Muscle layer of colon (tissue), 2 donors: Measurements from ENCODE around the gene CIRBP.
"Not testable (repeated sequence)": the region's sequence is repeated elsewhere in the genome, so short reads cannot be mapped to it uniquely, and the experiment has no call there.

Experiments
- H3K27ac ChIP-seq: one replicate; pipeline ENCODE4 v1.7.0; 2013; ENCODE audit warnings: low read depth, mild to moderate bottlenecking, low read length, moderate library complexity
- H3K27me3 ChIP-seq, 2 donors: one replicate each; pipeline ENCODE4 v1.7.0; 2013; ENCODE audit warnings: low read length in 2 of 2, mild to moderate bottlenecking in 2 of 2; ENCODE audit not compliant: insufficient read depth in 2 of 2, control insufficient read depth in 1 of 2
- H3K36me3 ChIP-seq: one replicate; pipeline ENCODE4 v1.7.0; 2013; ENCODE audit warnings: mild to moderate bottlenecking, low read length; ENCODE audit not compliant: insufficient read depth
- H3K4me1 ChIP-seq: one replicate; pipeline ENCODE4 v1.7.0; 2013; ENCODE audit warnings: mild to moderate bottlenecking, low read length; ENCODE audit not compliant: insufficient read depth
- H3K4me3 ChIP-seq, 2 donors: one replicate each; pipeline ENCODE4 v1.7.0; 2013; ENCODE audit warnings: low read length in 2 of 2, low read depth in 1 of 2, mild to moderate bottlenecking in 1 of 2, moderate library complexity in 1 of 2
- H3K9ac ChIP-seq: one replicate; pipeline ENCODE4 v1.7.0; 2013; ENCODE audit warnings: low read length
- H3K9me3 ChIP-seq: one replicate; pipeline ENCODE4 v1.7.0; 2013; ENCODE audit warnings: mild to moderate bottlenecking, low read length
- donor health status: abdominal sarcoma.
- donor health status: Adenocarcinoma of cecum.

CIRBP gene

DNA sequence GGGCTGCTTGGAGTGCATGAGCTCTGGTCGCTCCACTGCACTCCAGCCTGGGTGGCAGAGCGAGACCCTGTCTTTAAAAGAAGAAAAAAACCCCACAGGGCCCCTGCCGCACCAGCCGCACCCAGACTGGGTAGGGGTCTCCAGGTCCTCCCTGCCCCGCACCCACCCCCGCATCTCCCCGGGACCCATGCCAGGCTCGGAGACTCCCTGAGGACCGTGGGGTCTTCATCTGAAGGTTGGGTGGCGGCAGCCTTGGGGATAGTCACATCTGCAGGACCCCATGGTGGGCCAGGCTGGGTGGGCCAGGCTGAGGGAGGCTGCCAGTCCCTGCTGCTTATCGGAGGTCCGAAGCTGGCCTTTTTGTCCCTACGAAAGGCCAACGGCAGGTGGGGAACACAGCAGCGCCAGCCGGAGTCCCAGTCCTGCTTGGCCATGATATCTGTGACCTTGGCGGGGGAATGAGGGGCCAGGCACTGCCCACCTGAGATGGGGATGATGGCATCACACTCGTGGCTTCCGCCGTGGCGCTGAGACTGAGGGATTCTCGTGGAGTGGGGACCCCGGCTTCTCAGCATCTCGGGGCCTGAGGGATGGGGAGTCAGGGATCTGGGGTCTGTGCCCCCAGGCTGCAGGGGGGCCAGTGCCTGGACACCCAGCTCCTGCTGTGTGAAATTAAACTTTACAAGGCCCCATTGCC, 27.6 kb downstream of the CIRBP start:
- Histone ChIP-seq H3K9me3 (no peaks in the 10 kb centered on the region), H3K4me3 (no peak overlapping the region), H3K9ac (no peak overlapping the region), H3K27ac (no peak overlapping the region), H3K27me3 (peaks cover 7 to 37% of the 10 kb centered on the region in 2 donors), H3K4me1 (peaks cover 4% of the 10 kb centered on the region), H3K36me3 (no peaks in the 10 kb centered on the region)

DNA sequence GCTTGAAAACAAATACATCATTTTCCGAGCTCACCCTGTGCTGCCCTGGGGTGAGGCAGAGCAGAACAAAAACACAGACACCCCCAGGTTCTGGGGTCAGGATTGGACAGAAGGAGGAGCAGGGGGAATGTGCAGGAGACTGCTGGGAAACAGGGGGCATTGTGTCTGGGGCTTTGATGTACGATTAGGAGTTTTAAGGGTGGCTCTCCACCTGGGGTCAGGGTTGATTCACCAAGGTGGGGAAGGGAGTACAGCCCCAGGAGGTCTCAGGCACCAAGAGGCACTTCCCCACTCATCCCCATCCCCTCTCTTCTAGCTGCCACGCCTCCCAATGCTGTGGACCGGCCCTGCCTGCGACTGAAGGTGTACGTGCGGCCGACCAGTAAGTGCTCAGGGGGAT, 29.1 kb downstream of the CIRBP start:
- H3K36me3 ChIP-seq, result no peaks in the 10 kb centered on the region
- no peak overlapping the region for H3K27ac ChIP-seq
- H3K4me3 ChIP-seq, result no peak overlapping the region
- H3K4me1 ChIP-seq, result peaks cover 4% of the 10 kb centered on the region
- H3K27me3 ChIP-seq, result peaks cover 7 to 30% of the 10 kb centered on the region in 2 donors
- H3K9me3 ChIP-seq, result no peaks in the 10 kb centered on the region
- H3K9ac ChIP-seq, result no peak overlapping the region

DNA sequence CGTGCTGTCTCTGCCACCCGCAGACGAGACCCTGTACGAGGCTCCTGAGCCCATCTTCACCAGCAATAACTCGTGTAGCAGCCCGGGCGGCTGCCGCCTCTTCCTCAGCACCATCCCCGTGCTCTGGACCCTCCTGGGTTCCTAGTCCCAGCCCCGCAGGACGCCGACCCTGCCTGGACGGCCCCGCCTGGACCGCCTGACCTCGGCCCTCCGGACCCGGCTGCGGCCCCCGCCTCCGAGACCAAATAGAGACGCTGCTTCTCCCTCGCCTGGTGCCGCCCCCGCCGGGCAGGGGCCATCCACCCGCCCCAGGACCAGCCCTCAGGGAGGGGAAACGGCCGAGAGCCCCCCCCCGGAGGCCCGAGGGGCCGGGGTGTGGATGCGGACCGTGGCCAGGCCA, 30.7 kb downstream of the CIRBP start:
- Histone ChIP-seq H3K9me3 (no peaks in the 10 kb centered on the region), H3K36me3 (no peaks in the 10 kb centered on the region), H3K9ac (no peak overlapping the region), H3K4me1 (peaks cover 4% of the 10 kb centered on the region), H3K27me3 (peaks cover 4 to 15% of the 10 kb centered on the region in 2 donors), H3K27ac (no peak overlapping the region), H3K4me3 (no peak overlapping the region)

DNA sequence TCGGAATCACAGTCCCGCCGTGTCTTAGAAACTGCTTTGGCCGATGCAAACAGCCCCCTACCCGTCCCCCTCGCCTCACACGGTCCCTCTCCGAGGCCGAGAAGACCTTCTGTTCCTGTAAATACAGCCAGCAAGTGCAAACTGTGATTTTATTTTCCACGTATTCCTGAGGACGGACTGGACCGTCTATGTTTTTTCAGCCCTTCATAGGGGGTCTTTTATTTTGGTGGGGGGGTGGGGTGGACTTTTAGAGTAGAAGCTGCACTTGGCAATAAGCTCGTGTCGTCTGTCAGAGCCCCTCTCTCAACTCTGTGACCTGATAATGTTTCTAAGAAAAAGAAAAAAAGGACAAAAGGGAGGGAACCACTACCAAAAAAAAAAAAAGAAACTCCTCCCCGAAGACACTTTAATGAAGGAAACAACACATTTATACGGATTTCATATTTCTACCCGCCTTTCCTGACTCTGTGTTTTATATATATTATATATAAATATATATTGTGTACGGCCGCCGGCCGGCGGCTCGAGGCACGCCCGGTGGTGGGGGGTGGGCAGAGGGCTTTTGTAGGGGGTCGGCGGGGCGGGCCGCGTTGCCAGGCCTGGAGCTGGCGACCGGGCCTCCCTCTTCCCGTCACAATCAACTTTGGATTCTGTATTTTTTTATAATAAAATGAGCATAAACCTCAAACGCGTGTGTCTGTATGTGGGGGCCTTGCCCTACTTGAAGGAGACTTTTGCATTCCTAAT, 31.8 kb downstream of the CIRBP start:
- H3K27ac ChIP-seq, result no peak overlapping the region
- H3K9ac ChIP-seq, result no peak overlapping the region
- no peaks in the 10 kb centered on the region for H3K4me1 ChIP-seq
- H3K9me3 ChIP-seq, result no peaks in the 10 kb centered on the region
- peaks cover 0 to 7% of the 10 kb centered on the region in 2 donors for H3K27me3 ChIP-seq
- no peak overlapping the region for H3K4me3 ChIP-seq
- no peaks in the 10 kb centered on the region for H3K36me3 ChIP-seq

DNA sequence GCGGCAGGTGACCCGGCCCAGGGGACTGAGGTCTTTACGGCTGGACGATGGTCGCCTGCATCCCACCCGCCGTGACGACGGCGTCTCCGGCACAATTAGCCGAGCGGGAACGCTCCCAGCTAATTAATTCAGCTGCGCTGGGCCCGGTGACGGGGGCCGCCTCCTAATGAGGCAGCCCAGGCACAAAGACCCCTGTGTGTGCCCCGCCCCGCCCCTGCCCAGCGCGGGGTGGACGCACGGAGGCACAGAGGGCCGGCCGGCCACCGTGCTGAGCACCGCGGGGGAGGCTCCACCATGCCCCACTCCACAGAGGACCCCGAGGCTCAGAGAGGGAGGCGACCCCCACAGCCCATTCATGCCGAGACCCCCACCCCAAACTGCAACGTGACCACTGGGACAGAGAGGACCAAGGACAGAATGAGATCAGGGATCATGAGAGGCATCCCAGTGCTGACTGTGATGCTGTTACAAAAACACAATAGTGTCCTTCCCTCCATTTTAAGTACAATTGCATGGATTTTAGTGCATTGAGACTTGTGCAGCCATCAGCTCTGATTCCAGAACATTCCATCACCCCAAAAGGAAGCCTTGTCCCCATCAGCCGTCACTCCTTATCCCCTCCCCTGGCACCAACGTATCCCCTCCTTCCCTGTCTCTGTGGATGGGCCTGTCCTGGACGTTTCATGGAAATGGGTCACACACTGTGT, 33.6 kb downstream of the CIRBP start:
- Histone ChIP-seq H3K9ac (no peak overlapping the region), H3K27ac (no peak overlapping the region), H3K4me3 (no peak overlapping the region)

DNA sequence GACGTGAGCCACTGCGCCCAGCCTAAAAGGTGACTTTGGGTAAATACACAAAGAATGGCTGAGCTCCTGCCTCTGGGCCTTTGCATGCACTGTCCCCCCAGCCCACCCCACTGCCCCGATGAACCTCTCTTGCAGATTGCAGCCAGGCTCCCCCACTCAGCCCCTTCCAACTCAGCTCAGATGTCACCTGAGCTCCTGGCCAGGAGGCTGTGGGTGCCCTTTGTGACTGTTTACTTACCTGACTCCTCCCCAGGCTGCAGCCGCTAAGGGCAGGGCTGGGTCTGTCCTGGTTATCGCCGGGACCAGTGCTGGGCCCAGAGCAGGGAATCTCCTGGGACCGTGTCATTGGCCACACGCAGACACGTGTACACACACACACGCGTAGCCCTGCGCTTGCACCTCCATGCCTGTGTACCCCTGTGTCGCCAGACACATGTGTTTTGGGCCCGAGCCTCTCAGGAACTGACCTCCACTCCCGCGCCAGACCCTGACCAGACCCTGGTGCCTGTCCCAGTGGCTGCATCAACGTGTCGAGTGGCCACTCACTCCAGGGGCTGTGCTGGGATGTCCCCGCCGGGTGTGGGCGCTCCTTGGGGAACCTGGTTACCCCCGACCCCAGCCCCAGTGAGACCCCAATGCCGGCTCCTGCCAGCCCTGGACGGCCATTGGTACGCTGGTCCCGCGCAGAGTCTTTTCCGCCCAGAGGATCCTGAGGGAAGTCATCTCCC, 35.2 kb downstream of the CIRBP start:
- Histone ChIP-seq H3K27me3 (no peaks in the 10 kb centered on the region), H3K4me3 (no peak overlapping the region), H3K9me3 (no peaks in the 10 kb centered on the region), H3K27ac (no peak overlapping the region), H3K9ac (no peak overlapping the region), H3K4me1 (no peaks in the 10 kb centered on the region), H3K36me3 (no peaks in the 10 kb centered on the region)

More for the DNA sequence above, 33.6 kb downstream of the CIRBP start:
- Histone ChIP-seq H3K36me3 (no peaks in the 10 kb centered on the region), H3K9me3 (no peaks in the 10 kb centered on the region), H3K4me1 (no peaks in the 10 kb centered on the region), H3K27me3 (no peaks in the 10 kb centered on the region)

DNA sequence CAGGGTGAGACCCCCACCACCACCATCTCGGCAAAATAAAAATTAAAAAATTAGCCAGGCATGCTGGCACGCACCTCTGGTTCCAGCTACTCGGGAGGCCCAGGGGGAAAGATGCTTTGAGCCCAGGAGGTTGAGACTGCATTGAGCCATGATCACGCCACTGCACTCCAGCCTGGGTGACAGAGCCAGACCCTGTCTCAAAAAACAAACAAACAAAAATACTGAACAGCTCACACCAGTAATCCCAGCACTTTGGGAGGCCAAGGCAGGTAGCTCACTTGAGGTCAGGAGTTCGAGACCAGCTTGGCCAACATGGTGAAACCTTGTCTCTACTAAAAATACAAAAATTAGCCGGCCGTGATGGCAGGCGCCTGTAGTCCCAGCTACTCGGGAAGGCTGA, 36.2 kb downstream of the CIRBP start:
- H3K9ac ChIP-seq, H3K4me3 ChIP-seq, H3K36me3 ChIP-seq, H3K27me3 ChIP-seq, H3K27ac ChIP-seq, H3K4me1 ChIP-seq, H3K9me3 ChIP-seq: not testable (repeated sequence)

DNA sequence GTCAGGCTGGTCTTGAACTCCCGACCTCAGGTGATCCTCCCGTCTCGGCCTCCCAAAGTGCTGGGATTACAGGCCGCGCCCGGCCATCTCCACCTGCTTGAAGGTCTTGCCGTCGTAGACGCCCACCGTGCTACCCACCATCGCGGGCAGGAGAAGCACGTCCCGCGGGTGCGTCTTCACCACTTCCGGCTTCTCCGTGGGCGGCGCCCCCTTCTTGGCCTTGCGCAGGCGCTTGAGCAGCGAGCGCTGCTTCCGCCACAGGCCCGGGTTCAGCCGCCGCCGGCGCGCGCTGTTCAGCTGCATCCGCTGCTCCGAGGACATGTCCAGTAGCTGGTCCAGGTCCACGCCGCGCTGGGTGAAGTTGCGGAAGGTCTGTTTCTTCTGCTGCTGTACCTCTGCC, 38.2 kb downstream of the CIRBP start:
- Histone ChIP-seq H3K36me3 (no peaks in the 10 kb centered on the region), H3K4me3 (no peak overlapping the region), H3K9me3 (no peaks in the 10 kb centered on the region), H3K27me3 (peaks cover 5 to 19% of the 10 kb centered on the region in 2 donors), H3K27ac (no peak overlapping the region), H3K9ac (no peak overlapping the region), H3K4me1 (no peaks in the 10 kb centered on the region)

DNA sequence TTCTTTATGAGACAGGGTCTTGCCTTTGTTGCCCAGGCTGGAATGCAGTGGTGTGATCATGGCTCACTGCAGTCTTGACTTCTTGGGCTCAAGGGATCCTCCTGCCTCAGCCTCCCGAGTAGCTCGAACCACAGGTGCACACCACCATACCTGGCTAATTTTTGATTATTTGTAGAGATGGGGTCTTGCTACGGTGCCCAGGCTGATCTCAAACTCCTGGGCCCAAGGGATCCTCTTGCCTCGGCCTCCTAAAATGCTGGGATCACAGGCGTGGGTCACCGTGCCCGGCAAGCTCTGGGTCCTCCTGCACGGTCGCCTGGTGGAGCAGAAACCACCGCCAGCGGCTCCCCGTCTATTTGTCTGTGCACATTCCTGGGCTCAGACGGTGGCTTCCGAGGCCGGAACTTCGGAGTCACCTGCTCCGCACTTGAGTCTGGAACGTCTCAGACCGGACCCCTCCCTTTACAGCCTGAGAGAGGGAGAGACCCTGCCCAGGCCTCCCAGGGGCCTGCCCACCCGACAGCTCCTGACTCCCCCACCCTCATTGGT, 38.7 kb downstream of the CIRBP start:
- Histone ChIP-seq H3K4me3 (no peak overlapping the region), H3K9ac (no peak overlapping the region), H3K4me1 (no peaks in the 10 kb centered on the region), H3K27ac (no peak overlapping the region), H3K36me3 (no peaks in the 10 kb centered on the region), H3K9me3 (no peaks in the 10 kb centered on the region), H3K27me3 (peaks cover 5 to 19% of the 10 kb centered on the region in 2 donors)

DNA sequence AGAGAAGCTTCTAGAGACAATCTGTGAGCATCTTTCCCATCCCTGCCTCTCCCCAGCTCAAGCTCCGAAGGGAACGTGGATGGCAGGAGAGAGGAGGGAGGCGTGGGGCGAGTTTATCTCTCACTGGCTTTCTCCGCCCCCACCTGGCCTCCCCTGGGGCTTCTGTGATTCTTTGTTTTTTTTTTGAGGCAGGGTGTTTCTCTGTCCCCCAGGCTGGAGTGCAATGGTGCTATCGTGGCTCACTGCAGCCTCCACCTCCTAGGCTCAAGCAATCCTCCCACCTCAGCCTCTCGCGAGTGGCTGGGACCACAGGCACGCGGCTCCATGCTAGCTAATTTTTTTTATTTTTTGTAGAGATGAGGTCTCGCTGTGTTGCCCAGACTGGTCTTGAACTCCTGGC, 39.6 kb downstream of the CIRBP start:
- Histone ChIP-seq H3K36me3 (no peaks in the 10 kb centered on the region), H3K27me3 (peaks cover 5 to 28% of the 10 kb centered on the region in 2 donors), H3K9me3 (no peaks in the 10 kb centered on the region), H3K4me3 (no peak overlapping the region), H3K4me1 (no peaks in the 10 kb centered on the region), H3K9ac (no peak overlapping the region), H3K27ac (no peak overlapping the region)
